NCI-H2227 (cell line): ENCODE results near the gene SLK.

Source experiments
- DNase-seq: peaks from one replicate; lab custom pipeline; 2025; ENCODE audit not compliant: unreplicated experiment; lab: John Stamatoyannopoulos, UW

Gene SLK

GRCh38 chr10:103985726-103986125, 18.8 kb downstream of the SLK start:
- DNase-seq, result no peak

- DNase-seq, result peak; percentile 3
These were observed 19.4 kb downstream of the SLK start for GRCh38 chr10:103986360-103986759.

GRCh38 chr10:103990121-103990520, 23.2 kb downstream of the SLK start:
- DNase-seq, result no peak

GRCh38 chr10:103990531-103990930, 23.6 kb downstream of the SLK start:
- no peak for DNase-seq

GRCh38 chr10:103991393-103992128, 24.6 kb downstream of the SLK start:
- DNase-seq, result no peak

GRCh38 chr10:103995134-103995533, 28.2 kb downstream of the SLK start:
- DNase-seq, result no peak

GRCh38 chr10:103998805-103999204, 31.9 kb downstream of the SLK start:
- no peak for DNase-seq

GRCh38 chr10:104002911-104003310, 36.0 kb downstream of the SLK start:
- no peak for DNase-seq

GRCh38 chr10:104005172-104005863, 38.4 kb downstream of the SLK start:
- DNase-seq, result no peak

- DNase-seq, result no peak
These were observed 45.0 kb downstream of the SLK start for GRCh38 chr10:104011904-104012303.

GRCh38 chr10:104013489-104013888, 46.5 kb downstream of the SLK start:
- DNase-seq, result no peak

GRCh38 chr10:104014176-104014575, 47.2 kb downstream of the SLK start:
- DNase-seq, result no peak

- DNase-seq, result no peak
These were observed 49.7 kb downstream of the SLK start for GRCh38 chr10:104016661-104017060.

GRCh38 chr10:104018471-104018870, 51.5 kb downstream of the SLK start:
- no peak for DNase-seq

GRCh38 chr10:104020020-104020419, 53.1 kb downstream of the SLK start:
- DNase-seq, result no peak

- DNase-seq, result no peak
These were observed 54.3 kb downstream of the SLK start for GRCh38 chr10:104021246-104021645.

GRCh38 chr10:104022026-104022425, 55.1 kb downstream of the SLK start:
- no peak for DNase-seq

- no peak for DNase-seq
These were observed 58.6 kb downstream of the SLK start for GRCh38 chr10:104025524-104025923.

- no peak for DNase-seq
These were observed 59.8 kb downstream of the SLK start for GRCh38 chr10:104026762-104027161.

- DNase-seq, result peak; percentile 10
These were observed 61.2 kb downstream of the SLK start for GRCh38 chr10:104028146-104028545.

GRCh38 chr10:104028823-104029520, 62.0 kb downstream of the SLK start:
- no peak for DNase-seq

GRCh38 chr10:104029521-104029860, 62.6 kb downstream of the SLK start:
- no peak for DNase-seq
